Left lung (tissue), 10 donors: ENCODE data around the gene EREG. TPM values are rescaled to one million over a fixed set of nuclear protein-coding genes. Genes with fewer than 3 reads are reported as not detected.

Experiments
- ATAC-seq: fragments of 200-7000 bp; cut with Tn5 transposase; one replicate; pipeline ENCODE4 v1.9.1; 2020; ENCODE audit warnings: moderate library complexity
- DNase-seq, 4 donors: peaks; one replicate each; pipeline ENCODE4 v3.0.0-alpha.2; 2013 to 2020
- H3K27ac ChIP-seq, 2 donors: fragments of 200-600 bp; sonication (generic) in 1 of 2; one replicate each; pipeline versions ENCODE4 v1.5.0 to v1.8.0; 2020 to 2021
- H3K27me3 ChIP-seq, 2 donors: fragments of 200-600 bp; sonication (generic) in 1 of 2; one replicate each; pipeline versions ENCODE4 v1.5.0 to v1.8.0; 2020 to 2021
- H3K36me3 ChIP-seq, 2 donors: fragments of 200-600 bp; sonication (generic) in 1 of 2; one replicate each; pipeline versions ENCODE4 v1.5.0 to v1.8.0; 2020 to 2021
- H3K4me1 ChIP-seq, 2 donors: fragments of 200-600 bp; one replicate each; pipeline ENCODE4 v1.8.0; 2021
- H3K4me3 ChIP-seq, 2 donors: fragments of 200-600 bp; sonication (generic) in 1 of 2; one replicate each; pipeline versions ENCODE4 v1.5.0 to v1.8.0; 2020 to 2021; ENCODE audit warnings: mild to moderate bottlenecking in 1 of 2
- H3K9me3 ChIP-seq, 2 donors: fragments of 200-600 bp; sonication (generic) in 1 of 2; one replicate each; pipeline versions ENCODE4 v1.5.0 to v1.8.0; 2020 to 2021
- intact Hi-C, 2 donors: fragments of 100-400 bp; cut with DNase I; formaldehyde crosslinking; loops; one replicate each; pipeline versions ENCODE4 v1.11.2 to v1.14.2; 2022
- polyA plus RNA-seq, 6 donors: library from polyadenylated mRNA; unstranded; fragments of 120-200 nt; gene quantifications; one replicate each; pipeline ENCODE4 v1.2.1, GENCODE V29; 2013; ENCODE audit not compliant: insufficient read length in 6 of 6
- total RNA-seq, 2 donors: library from RNA; stranded (reverse); fragmentation: NEBNext Ultra II Directional; extraction: Animal tissue kit (Norgen Biotek cat#: 25700); gene quantifications; one replicate each; pipeline ENCODE4 v1.2.1, GENCODE V29; 2021
- TF ChIP-seq, protein P1 (sequence below), 2 donors: fragments of 200-600 bp; sonication (generic) in 1 of 2; IDR thresholded peaks; one replicate each; pipeline versions ENCODE4 v1.5.0 to v1.8.0; 2021; ENCODE audit warnings: antibody characterized with exemption in 2 of 2
- donor health status: DM: no; HTN: yes; CAD: no.
- donor health status: DM: no; HTN: no; CAD: no.

Gene EREG
- total and polyA plus RNA-seq, 8 donors = 0.14 to 3.6 (median 0.28) TPM

DNA sequence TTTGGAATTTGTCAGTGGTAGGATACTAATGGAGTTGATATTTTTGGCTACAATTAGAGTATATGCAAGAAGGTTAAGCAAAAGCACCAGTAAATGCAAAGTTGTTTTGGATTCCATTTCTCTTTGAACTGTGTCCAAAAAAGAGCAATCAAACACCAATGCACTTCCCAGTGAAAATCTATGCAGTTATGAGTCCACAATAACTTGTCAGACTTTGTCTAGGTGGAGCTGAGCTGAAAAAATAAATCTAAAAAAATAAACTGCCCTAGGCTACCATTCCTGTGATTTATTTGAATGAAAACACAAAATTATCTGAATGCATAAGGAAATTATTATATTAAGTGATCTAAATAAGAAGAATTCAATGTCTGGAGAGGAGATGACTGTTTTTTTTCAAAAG is 42.9 kb downstream of the EREG start:
- no peaks in the 10 kb centered on the region for H3K27me3 ChIP-seq
- H3K9me3 ChIP-seq = no peaks in the 10 kb centered on the region
- H3K4me1 ChIP-seq = no peaks in the 10 kb centered on the region
- intact Hi-C loops = no loop called here
- ATAC-seq = no peak
- H3K4me3 ChIP-seq = no peak overlapping the region
- H3K27ac ChIP-seq = no peak overlapping the region
- no peaks in the 10 kb centered on the region for H3K36me3 ChIP-seq
- TF ChIP-seq, protein P1, sequence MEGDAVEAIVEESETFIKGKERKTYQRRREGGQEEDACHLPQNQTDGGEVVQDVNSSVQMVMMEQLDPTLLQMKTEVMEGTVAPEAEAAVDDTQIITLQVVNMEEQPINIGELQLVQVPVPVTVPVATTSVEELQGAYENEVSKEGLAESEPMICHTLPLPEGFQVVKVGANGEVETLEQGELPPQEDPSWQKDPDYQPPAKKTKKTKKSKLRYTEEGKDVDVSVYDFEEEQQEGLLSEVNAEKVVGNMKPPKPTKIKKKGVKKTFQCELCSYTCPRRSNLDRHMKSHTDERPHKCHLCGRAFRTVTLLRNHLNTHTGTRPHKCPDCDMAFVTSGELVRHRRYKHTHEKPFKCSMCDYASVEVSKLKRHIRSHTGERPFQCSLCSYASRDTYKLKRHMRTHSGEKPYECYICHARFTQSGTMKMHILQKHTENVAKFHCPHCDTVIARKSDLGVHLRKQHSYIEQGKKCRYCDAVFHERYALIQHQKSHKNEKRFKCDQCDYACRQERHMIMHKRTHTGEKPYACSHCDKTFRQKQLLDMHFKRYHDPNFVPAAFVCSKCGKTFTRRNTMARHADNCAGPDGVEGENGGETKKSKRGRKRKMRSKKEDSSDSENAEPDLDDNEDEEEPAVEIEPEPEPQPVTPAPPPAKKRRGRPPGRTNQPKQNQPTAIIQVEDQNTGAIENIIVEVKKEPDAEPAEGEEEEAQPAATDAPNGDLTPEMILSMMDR (IDR thresholded peaks at IDR 0.05) = no peak
- DNase-seq = no peak

DNA sequence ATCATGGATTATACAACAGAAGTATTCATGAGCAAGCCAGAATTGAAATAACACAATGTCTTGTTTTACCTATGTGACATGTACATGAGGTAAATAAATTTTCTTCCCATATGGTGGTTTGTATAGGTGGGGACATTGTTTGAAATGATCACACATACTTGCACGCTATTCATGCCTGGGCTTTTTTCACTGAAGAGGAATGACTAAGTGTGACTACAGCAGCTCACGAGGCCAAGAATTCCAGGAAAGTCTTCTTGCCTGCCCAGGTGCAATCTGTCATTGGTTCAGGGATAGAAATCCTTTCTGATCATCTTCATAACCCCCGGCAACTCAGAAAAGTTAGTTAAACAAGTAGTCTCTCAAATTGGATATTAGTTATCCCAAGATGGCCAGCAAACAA is 43.7 kb downstream of the EREG start:
- Histone ChIP-seq H3K9me3 (no peaks in the 10 kb centered on the region), H3K36me3 (no peaks in the 10 kb centered on the region), H3K4me1 (no peaks in the 10 kb centered on the region), H3K4me3 (no peak overlapping the region), H3K27ac (no peak overlapping the region), H3K27me3 (no peaks in the 10 kb centered on the region)
- intact Hi-C loops = no loop called here
- DNase-seq = no peak
- no peak for ATAC-seq
- TF ChIP-seq, protein P1 (IDR thresholded peaks at IDR 0.05) = no peak

DNA sequence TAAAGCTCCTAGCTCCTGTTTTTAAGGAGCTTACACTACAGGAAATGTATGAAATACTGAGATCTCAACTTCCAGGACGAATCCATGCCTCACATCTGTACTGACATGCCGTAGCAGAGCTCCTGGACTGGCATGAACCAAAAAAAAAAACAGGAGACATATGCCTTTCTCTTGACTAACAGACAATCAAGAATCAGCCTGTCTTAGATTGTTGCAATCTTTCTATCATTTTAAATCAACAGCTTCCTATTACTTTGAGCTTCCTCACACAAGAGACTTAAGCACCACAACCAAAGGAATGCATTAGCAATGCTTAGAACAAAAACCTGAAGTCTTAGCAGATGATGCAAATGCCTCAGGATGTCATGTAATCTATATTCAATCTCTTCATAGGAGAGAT is 45.3 kb downstream of the EREG start:
- no peak for DNase-seq
- intact Hi-C loops = no loop called here
- ATAC-seq = no peak
- no peaks in the 10 kb centered on the region for H3K4me1 ChIP-seq
- H3K27me3 ChIP-seq = no peaks in the 10 kb centered on the region
- TF ChIP-seq, protein P1 (IDR thresholded peaks at IDR 0.05) = no peak
- H3K36me3 ChIP-seq = no peaks in the 10 kb centered on the region
- H3K9me3 ChIP-seq = no peaks in the 10 kb centered on the region
- no peak overlapping the region for H3K27ac ChIP-seq
- H3K4me3 ChIP-seq = no peak overlapping the region

DNA sequence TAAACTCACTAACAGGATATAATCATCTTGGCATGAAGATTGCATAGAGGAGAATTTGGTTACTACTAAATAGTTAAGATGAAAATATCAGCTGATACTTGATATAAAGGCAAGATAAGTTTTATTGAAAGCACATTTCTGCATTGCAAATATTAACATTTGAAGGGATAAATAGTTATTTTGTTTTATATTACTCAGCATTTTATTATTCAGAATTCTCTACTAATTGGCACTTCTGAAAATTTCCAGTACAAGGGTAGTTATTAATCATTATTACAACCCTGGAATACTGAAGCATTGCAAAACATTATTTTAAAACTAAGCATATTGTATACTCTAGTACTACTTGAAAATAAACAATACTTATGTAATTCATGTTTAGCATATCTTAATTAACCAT is 47.3 kb downstream of the EREG start:
- TF ChIP-seq, protein P1 (IDR thresholded peaks at IDR 0.05) = no peak
- no peaks in the 10 kb centered on the region for H3K4me1 ChIP-seq
- H3K9me3 ChIP-seq = no peaks in the 10 kb centered on the region
- no peak for DNase-seq
- H3K27me3 ChIP-seq = no peaks in the 10 kb centered on the region
- no peak overlapping the region for H3K27ac ChIP-seq
- no peaks in the 10 kb centered on the region for H3K36me3 ChIP-seq
- no peak for ATAC-seq
- intact Hi-C loops = no loop called here
- H3K4me3 ChIP-seq = no peak overlapping the region

DNA sequence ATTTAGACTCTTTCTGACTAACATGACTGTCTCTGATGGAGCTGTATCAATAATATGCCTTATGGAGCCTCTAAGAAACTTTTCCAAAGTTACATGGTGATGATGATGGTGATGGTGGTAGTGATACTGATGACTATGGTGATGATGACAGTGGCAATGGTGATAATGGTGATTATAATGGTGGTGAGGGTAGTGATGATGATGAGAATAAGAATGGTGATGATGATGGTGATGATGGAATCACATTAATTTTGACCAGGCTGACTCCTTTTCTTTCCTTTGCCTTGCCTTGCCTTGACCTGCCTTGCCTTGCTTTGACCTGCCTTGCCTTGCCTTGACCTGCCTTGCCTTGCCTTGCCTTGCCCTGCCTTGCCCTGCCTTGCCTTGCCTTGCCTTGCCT is 48.3 kb downstream of the EREG start:
- Histone ChIP-seq H3K4me3 (no peak overlapping the region), H3K27ac (no peak overlapping the region), H3K9me3 (no peaks in the 10 kb centered on the region), H3K4me1 (no peaks in the 10 kb centered on the region), H3K27me3 (no peaks in the 10 kb centered on the region), H3K36me3 (no peaks in the 10 kb centered on the region)
- TF ChIP-seq, protein P1 (IDR thresholded peaks at IDR 0.05) = no peak
- ATAC-seq (no peak), DNase-seq (no peak)
- intact Hi-C loops = no loop called here
